ENCODE data around the gene COG2.
"Not testable (repeated sequence)": the region's sequence is repeated elsewhere in the genome, so short reads cannot be mapped to it uniquely, and the experiment has no call there.

COG2 gene

DNA sequence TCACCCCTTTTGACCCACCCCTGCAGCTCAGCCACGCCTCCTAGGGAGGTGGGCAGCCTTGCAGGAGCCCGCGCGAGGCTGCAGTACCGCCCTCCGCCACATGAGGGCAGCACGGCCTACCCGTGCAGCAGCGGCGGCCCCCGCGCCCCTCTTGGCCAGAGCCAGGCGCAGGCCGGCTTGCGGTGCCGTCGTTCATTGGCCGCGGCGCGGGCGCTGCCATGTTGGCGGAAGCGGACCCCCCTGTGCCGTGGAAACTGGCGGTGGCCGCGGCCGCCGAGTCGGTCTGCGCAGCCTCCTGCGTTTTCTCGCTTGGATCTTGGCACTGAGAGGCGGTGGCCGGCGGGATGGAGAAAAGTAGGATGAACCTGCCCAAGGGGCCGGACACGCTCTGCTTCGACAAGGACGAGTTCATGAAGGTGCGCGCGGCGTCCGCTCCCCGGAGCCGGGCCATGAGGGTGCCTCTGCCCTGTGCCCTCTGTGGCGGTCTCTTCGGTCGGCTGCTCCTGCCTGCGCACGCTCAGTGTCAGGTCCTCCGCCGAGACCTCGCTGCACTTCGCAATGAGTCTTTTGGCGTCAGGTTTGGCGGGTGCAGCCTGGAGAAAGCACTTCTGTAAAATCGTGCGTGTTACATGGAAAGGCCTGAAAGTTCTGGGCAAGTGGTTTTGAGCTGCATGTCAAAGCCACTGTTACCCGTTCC is at the start of gene COG2:
Gene COG2, plus strand, starts transcription at position 219 of the 697 bp plus-strand sequence. Its CDS starts 126 bp downstream, at position 345.
- DNase-seq (ENCODE audit: low read depth), result peak; percentile 93

- DNase-seq (ENCODE audit: low read depth), result no peak
Measured at GRCh38 chr1:230592848-230593414, 49.4 kb upstream of the COG2 start.

GRCh38 chr1:230594214-230594773 is 48.0 kb upstream of the COG2 start:
- DNase-seq (ENCODE audit: low read depth), result no peak

GRCh38 chr1:230595181-230595580 is 47.1 kb upstream of the COG2 start:
- DNase-seq (ENCODE audit: low read depth), result no peak

DNA sequence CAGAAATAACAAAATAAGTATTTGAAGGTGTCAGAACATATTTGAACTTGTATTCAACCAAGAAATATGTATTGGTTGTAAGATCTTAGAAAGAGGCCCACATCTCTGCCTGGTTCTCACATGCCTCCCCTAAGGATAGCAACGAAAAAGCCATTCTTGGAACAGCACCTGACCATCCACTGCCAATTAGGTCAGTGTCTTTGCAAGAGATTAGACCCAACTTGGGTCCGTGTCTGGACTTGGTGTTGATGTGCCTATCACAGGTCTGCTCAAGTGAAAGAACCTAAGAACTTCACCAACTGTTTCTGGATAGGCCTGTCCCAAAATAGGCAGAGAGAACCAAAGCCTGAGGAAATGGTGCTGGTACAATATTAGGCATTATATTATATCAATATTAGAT is 46.0 kb upstream of the COG2 start:
- no peak for DNase-seq (ENCODE audit: low read depth)

- DNase-seq (ENCODE audit: low read depth), result no peak
Measured at GRCh38 chr1:230598745-230599144, 43.5 kb upstream of the COG2 start.

- no peak for DNase-seq (ENCODE audit: low read depth)
Measured at GRCh38 chr1:230599926-230600656, 42.2 kb upstream of the COG2 start.

DNA sequence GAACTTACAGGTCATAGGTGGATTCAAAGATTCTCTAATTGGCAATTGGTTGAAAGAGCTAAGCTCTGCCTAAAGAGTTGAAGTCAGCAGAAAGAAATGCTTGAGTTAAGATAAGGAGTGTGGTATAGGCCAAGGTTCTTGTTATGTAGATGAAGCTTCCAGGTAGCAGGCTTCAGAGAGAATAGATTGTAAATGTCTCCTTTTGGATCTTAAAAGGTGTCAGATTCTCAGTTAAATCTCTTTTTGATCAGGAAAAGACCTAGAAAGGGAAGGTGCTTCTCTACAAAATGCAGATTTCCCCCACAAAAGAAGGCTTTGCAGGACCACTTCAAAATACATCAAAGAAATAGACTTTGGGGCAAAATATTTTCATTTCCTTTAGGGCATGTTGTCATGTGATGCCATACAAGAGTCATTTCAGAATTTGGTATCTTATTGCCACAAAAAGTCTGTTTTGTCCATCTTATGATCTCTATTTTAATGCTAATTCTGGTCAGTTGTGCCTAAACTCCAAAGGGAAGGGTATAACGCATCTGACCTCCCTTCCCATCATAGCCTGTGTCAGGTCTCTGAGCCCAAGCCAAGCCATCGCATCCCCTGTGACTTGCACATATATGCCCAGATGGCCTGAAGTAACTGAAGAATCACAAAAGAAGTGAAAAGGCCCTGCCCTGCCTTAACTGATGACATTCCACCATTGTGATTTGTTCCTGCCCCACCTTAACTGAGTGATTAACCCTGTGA is 41.5 kb upstream of the COG2 start:
- DNase-seq (ENCODE audit: low read depth), result not testable (repeated sequence)

DNA sequence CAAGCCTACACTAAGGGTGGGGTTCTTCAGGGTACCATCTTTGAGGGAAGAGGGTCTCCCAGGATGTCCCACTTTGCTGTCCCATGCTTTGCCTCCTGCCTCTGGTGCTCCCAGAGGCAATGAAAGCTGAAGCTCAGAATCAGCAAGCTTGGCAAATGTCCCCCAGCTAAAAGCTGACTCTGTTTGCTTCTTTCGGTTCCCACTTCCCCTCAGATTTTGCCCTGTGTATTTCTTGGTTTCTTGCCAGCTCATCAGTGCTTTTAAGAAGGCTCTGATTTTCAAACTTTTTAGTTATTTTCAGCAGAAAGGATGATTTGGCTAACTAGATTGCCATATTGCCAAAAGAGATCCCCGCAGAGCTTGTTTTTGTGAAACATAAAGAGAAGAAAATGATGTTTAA is 33.1 kb upstream of the COG2 start:
- no peak for DNase-seq (ENCODE audit: low read depth)

- no peak for DNase-seq (ENCODE audit: low read depth)
Measured at GRCh38 chr1:230610589-230610988, 31.7 kb upstream of the COG2 start.

DNA sequence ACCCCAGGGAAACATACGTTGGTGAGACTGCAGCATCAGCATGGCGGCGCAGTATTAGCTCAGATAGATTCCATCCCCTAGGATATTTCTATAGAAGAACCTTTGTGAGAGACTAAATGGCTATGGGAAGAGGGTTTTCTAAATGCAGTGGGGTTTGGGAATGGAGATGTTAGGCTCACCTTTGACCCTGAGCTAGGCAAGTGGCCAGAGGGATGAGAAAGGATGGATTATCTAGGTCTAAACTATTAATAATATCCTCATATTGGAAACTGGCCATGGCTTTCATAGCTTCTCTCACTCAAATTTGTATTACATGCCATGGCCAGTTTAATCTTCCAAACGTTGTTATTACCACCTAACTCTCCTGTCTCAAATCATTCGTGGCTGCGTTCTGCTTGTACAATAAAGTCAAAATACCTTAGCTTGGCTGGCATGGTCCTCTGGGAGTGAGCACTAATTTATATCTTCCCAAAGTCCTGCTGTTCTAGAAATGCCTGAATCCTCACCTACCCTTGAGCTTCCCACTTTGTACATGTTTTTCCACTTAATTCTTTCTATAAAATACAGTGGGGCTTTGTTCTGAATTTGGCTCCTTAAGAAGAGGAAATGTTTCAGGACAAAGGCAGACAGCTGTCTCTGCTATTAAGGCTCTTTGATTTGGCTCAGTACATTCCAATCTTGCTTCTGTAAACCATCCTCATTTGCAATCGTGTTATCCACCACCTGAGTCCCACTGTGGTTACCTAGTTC is 31.0 kb upstream of the COG2 start:
- DNase-seq (ENCODE audit: low read depth), result no peak

- DNase-seq (ENCODE audit: low read depth), result no peak
Measured at GRCh38 chr1:230611878-230612235, 30.4 kb upstream of the COG2 start.

DNA sequence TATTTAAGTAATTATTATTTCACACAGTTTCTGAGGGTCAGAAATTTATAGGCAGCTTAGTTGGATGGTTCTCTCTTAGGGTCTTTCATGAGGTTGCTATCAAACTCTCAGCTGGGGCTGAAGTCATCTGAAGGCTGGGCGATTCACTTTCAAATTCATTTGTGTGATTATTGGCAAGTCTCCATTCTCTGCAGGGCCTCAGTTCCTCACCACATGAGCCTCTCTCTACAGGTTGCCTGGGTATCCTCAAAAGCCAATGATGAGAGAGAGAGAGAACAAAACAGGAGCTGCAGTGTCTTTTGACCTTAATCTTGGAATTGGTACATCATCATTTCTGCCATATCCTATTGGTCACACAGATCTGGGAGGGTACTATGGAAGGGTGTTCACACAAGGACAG is 29.6 kb upstream of the COG2 start:
- no peak for DNase-seq (ENCODE audit: low read depth)

- no peak for DNase-seq (ENCODE audit: low read depth)
Measured at GRCh38 chr1:230614121-230614520, 28.2 kb upstream of the COG2 start.

DNA sequence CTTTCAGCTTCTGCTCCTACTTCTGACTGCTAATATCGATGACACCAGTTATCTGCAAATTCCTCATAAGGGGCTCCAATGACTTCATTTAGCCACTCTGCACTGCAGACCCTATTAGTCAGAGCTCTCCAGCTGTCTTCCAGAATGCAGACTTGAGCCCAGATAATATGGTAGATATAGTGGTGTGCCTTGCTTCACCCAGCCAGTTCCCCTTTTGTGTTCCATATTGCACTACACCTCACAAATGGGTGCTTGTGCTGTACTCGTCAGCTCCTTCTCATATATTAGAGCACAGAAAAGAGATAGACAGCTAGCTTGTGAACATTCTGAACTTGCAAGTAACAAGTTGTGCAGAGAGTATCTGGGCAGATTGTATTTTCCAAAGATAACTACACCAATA is 23.7 kb upstream of the COG2 start:
- DNase-seq (ENCODE audit: low read depth), result no peak

- no peak for DNase-seq (ENCODE audit: low read depth)
Measured at GRCh38 chr1:230620649-230621323, 21.5 kb upstream of the COG2 start.

GRCh38 chr1:230621324-230622030 is 20.8 kb upstream of the COG2 start:
- DNase-seq (ENCODE audit: low read depth), result no peak

- no peak for DNase-seq (ENCODE audit: low read depth)
Measured at GRCh38 chr1:230622151-230622550, 20.1 kb upstream of the COG2 start.

DNA sequence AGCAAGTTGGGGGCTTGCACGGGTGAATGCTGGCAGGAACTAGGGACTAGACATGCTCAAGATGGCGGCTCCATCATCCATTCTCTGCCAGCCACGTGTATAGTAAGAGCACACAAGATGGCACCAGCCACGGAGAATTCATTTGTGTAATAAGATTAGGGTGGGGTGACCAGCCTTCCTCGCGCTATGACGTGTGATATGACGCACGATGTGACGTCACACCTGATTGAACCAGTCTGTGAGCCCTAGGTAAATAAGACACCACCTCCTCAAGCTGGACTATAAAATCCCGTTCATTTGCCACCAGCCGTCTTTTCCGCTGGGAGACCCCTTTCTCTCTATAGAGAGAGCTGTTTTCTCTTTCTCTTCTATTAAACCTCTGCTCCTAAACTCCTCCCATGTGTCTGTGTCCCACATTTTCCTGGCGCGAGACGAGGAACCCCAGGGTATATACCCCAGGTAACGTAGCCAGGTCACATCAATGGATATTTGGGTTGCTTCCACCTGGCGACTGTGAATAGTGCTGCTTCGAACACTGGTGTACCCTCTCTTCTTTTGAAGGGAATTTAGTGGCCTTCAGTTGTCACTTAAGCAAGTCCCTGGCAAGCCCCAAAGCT is 18.1 kb upstream of the COG2 start:
- DNase-seq (ENCODE audit: low read depth), result no peak

DNA sequence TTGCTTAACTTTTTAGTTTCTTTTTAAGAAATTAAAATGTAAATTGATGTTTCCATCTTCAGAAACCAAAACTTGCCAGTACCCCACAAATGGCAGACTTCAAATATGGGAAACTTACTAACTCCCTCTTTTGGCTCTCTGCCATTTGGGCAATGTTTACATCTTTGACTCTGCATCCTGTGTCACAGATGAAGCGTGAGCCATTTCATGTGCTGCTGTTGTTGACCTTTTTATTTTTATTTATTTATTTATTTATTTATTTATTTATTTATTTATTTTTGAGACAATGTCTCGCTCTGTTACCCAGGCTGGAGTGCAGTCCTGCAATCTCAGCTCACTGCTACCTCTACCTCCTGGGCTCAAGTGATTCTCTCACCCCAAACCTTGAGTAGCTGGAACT is 16.0 kb upstream of the COG2 start:
- no peak for DNase-seq (ENCODE audit: low read depth)

Data from stimulated activated CD4-positive, alpha-beta T cell treated with anti-CD3 and anti-CD28 coated beads, Interleukin-2, amount 100 ng/mL, for 4 hours (primary cell).